GM23338 (cell line): ENCODE measurements around the gene CNOT6.

Source experiments
- CREB1 ChIP-seq: fragments of 250-450 bp; sonication (Bioruptor Pico); IDR thresholded peaks from 2 replicates; pipeline ENCODE4 v1.5.0; 2020; ENCODE audit warnings: low read depth, mild to moderate bottlenecking, moderate library complexity
- ETS1 ChIP-seq: IDR thresholded peaks from 2 replicates; pipeline ENCODE4 v1.6.1; 2016; ENCODE audit warnings: antibody characterized with exemption
- EZH2 ChIP-seq: fragments of 200-600 bp; sonication (generic); IDR thresholded peaks from one replicate; pipeline ENCODE4 v1.8.0; 2017; ENCODE audit warnings: antibody characterized with exemption, mild to moderate bottlenecking, low read depth; ENCODE audit not compliant: unreplicated experiment
- EZH2phosphoT487 ChIP-seq: fragments of 200-600 bp; sonication (generic); IDR thresholded peaks from one replicate; pipeline ENCODE4 v1.8.1; 2018; ENCODE audit warnings: antibody characterized with exemption; ENCODE audit not compliant: unreplicated experiment
- JUNB ChIP-seq: IDR thresholded peaks from one replicate; pipeline ENCODE4 v1.6.1; 2016; ENCODE audit warnings: antibody characterized with exemption; ENCODE audit not compliant: unreplicated experiment
- POLR2AphosphoS5 ChIP-seq: IDR thresholded peaks from 2 replicates; pipeline ENCODE4 v1.6.1; 2016; ENCODE audit warnings: antibody characterized with exemption, low read depth
- REST ChIP-seq: IDR thresholded peaks from one replicate; pipeline ENCODE4 v1.6.1; 2018; ENCODE audit warnings: antibody characterized with exemption; ENCODE audit not compliant: unreplicated experiment
- TF ChIP-seq, protein P1 (sequence below), 2 experiments: fragments of 200-600 bp in 1 of 2; sonication (generic) in 1 of 2; conservative IDR thresholded peaks; 2 replicates each; pipeline versions ENCODE4 v1.5.1 to v1.6.1; 2016 to 2017; ENCODE audit warnings: antibody characterized with exemption in 2 of 2, low read depth in 2 of 2, mild to moderate bottlenecking in 2 of 2, moderate library complexity in 1 of 2

DNA sequence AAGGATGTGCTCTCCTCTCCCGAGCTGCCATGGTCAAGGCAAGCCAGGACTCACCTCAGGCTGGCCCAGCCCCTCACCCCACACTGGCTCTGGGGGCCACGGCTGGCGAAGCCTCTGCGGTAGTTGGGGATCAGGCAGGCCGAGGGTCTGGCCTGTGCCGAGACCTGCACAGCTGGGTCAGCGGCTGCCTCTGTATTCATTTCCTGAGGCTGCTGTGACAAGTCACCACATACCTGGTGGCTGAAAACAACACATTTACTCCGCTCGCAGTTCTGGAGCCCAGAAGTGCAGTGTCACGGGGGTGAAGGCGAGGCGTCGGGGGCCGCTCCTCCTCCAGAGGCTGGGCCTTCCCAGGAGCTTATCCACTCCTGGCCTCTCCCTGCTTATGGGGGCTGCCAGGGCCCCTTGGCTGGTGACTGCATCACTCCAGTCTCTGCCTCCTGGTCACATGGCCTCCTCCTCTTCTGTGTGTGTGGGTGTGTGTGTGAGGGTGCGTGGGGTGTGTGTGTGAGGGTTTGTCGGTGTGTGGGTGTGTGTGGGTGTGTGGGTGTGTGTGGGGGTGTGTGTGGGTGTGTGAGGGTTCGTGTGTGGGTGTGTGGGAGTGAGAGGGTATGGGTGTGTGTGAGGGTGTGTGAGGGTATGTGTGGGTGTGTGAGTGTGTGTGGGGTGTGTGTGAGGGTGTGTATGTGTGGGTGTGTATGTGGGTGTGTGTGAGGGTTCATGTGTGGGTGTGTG is 100.3 kb downstream of the CNOT6 start:
- TF ChIP-seq, protein P1, sequence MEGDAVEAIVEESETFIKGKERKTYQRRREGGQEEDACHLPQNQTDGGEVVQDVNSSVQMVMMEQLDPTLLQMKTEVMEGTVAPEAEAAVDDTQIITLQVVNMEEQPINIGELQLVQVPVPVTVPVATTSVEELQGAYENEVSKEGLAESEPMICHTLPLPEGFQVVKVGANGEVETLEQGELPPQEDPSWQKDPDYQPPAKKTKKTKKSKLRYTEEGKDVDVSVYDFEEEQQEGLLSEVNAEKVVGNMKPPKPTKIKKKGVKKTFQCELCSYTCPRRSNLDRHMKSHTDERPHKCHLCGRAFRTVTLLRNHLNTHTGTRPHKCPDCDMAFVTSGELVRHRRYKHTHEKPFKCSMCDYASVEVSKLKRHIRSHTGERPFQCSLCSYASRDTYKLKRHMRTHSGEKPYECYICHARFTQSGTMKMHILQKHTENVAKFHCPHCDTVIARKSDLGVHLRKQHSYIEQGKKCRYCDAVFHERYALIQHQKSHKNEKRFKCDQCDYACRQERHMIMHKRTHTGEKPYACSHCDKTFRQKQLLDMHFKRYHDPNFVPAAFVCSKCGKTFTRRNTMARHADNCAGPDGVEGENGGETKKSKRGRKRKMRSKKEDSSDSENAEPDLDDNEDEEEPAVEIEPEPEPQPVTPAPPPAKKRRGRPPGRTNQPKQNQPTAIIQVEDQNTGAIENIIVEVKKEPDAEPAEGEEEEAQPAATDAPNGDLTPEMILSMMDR (conservative IDR thresholded peaks at IDR 0.05; ENCODE audit: low read depth in 2 of 2), result no peak
- no peak for TF ChIP-seq EZH2phosphoT487
- no peak for TF ChIP-seq POLR2AphosphoS5
- TF ChIP-seq EZH2, result no peak
- TF ChIP-seq JUNB, result no peak
- TF ChIP-seq REST, result no peak
- no peak for TF ChIP-seq ETS1
- no peak for TF ChIP-seq CREB1 (CRISPR knock-in tag)
